C4-2B (cell line): ENCODE data around the gene PEAR1.

Experiments
- ZFX ChIP-seq: fragments of 450-650 bp; IDR thresholded peaks from 2 replicates; pipeline ENCODE4 v1.6.1; 2017
- TF ChIP-seq, protein P1 (sequence below): fragments of 450-650 bp; conservative IDR thresholded peaks from 2 replicates; pipeline ENCODE4 v1.5.1; 2017; ENCODE audit warnings: mild to moderate bottlenecking

DNA sequence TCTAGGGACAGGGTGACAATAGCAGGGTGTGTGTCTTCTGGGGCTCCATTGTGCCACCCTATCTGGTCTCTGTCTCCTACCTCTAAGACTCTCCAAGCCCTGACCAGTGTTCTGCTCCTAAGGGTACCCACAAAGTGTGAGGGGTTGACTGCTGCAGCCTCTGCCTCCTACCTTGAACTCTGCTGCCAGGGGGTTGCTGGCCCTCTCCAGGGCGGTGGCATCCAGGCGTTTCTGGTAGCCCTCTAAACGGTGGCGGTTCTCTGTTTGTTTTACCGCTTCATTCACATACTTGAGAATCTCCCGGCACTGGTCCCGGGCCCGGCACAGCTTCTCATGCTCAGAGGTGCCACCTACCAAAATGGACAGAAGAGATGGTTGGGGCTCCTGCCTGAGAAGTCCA is 51.3 kb downstream of the PEAR1 start:
- TF ChIP-seq, protein P1, sequence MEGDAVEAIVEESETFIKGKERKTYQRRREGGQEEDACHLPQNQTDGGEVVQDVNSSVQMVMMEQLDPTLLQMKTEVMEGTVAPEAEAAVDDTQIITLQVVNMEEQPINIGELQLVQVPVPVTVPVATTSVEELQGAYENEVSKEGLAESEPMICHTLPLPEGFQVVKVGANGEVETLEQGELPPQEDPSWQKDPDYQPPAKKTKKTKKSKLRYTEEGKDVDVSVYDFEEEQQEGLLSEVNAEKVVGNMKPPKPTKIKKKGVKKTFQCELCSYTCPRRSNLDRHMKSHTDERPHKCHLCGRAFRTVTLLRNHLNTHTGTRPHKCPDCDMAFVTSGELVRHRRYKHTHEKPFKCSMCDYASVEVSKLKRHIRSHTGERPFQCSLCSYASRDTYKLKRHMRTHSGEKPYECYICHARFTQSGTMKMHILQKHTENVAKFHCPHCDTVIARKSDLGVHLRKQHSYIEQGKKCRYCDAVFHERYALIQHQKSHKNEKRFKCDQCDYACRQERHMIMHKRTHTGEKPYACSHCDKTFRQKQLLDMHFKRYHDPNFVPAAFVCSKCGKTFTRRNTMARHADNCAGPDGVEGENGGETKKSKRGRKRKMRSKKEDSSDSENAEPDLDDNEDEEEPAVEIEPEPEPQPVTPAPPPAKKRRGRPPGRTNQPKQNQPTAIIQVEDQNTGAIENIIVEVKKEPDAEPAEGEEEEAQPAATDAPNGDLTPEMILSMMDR, result no peak
- no peak for TF ChIP-seq ZFX
